GM19467 (cell line): ENCODE measurements around the gene ADAMTSL3.
"Not testable (repeated sequence)": the region's sequence is repeated elsewhere in the genome, so short reads cannot be mapped to it uniquely, and the experiment has no call there.

ENCODE experiments used
- ATAC-seq: cut with Tn5 transposase; IDR thresholded peaks from one replicate; pipeline ENCODE4 v1.9.1; 2021; ENCODE audit warnings: mild to moderate bottlenecking, moderate library complexity; ENCODE audit not compliant: unreplicated experiment

The ADAMTSL3 gene

GRCh38 chr15:84078038-84078437 lies 424.1 kb downstream of the ADAMTSL3 start:
- ATAC-seq = not testable (repeated sequence)

- not testable (repeated sequence) for ATAC-seq
Measured at GRCh38 chr15:84079325-84079884, 425.5 kb downstream of the ADAMTSL3 start.

GRCh38 chr15:84079885-84080777 lies 426.2 kb downstream of the ADAMTSL3 start:
- ATAC-seq = peak; percentile 96

- not testable (repeated sequence) for ATAC-seq
Measured at GRCh38 chr15:84080778-84081084, 426.8 kb downstream of the ADAMTSL3 start.

- ATAC-seq = no peak
Measured at GRCh38 chr15:84081391-84082168, 427.7 kb downstream of the ADAMTSL3 start.

GRCh38 chr15:84082739-84083138 lies 428.8 kb downstream of the ADAMTSL3 start:
- no peak for ATAC-seq

- ATAC-seq = not testable (repeated sequence)
Measured at GRCh38 chr15:84086071-84086470, 432.1 kb downstream of the ADAMTSL3 start.
